Cardiac muscle cell (in vitro differentiated cells and primary cell): Measurements from ENCODE around the gene GPR87. TPM values are rescaled to one million over a fixed set of nuclear protein-coding genes. Genes with fewer than 3 reads are reported as not detected.

ENCODE experiments used
- DNase-seq, 2 donors: peaks; one replicate each; pipeline versions ENCODE4 v3.0.0 to v3.0.0-alpha.2; 2010 to 2017; ENCODE audit warnings: low read depth in 1 of 2, low spot score in 1 of 2
- H3K27ac ChIP-seq: fragments of 200-600 bp; sonication (generic); 2 replicates; pipeline ENCODE4 v1.5.1; 2016
- H3K27me3 ChIP-seq: fragments of 200-600 bp; sonication (generic); 2 replicates; pipeline ENCODE4 v1.6.0; 2016; ENCODE audit warnings: control low read depth
- H3K36me3 ChIP-seq: fragments of 200-600 bp; sonication (generic); 2 replicates; pipeline ENCODE4 v1.5.1; 2016; ENCODE audit warnings: control low read depth
- H3K4me1 ChIP-seq: fragments of 200-600 bp; sonication (generic); 2 replicates; pipeline ENCODE4 v1.8.1; 2017; ENCODE audit warnings: low read depth, mild to moderate bottlenecking, mixed run types
- H3K4me3 ChIP-seq: fragments of 200-600 bp; sonication (generic); 2 replicates; pipeline ENCODE4 v1.5.1; 2016; ENCODE audit warnings: mild to moderate bottlenecking
- H3K9me3 ChIP-seq: fragments of 200-600 bp; sonication (generic); 2 replicates; pipeline ENCODE4 v1.5.1; 2017; ENCODE audit warnings: low read depth, mild to moderate bottlenecking, control low read depth
- polyA plus RNA-seq: library from polyadenylated mRNA; unstranded; fragments of >200 nt; fragmentation: Nextera tagmentation; extraction: Ambion mirVana; gene quantifications from 2 replicates; pipeline ENCODE4 v1.2.1, GENCODE V29; 2016
- total RNA-seq: library from RNA; depleted of rRNA; stranded (reverse); fragments of >200 nt; gene quantifications from 2 replicates; pipeline ENCODE4 v1.2.3, GENCODE V29; 2016
- TF ChIP-seq, protein P1 (sequence below): IDR thresholded peaks from 2 replicates; pipeline ENCODE4 v1.5.1; 2012; ENCODE audit warnings: low read depth, mild to moderate bottlenecking, low read length

Gene GPR87
- total and polyA plus RNA-seq, 2 experiments from 2014 or later = not detected

DNA sequence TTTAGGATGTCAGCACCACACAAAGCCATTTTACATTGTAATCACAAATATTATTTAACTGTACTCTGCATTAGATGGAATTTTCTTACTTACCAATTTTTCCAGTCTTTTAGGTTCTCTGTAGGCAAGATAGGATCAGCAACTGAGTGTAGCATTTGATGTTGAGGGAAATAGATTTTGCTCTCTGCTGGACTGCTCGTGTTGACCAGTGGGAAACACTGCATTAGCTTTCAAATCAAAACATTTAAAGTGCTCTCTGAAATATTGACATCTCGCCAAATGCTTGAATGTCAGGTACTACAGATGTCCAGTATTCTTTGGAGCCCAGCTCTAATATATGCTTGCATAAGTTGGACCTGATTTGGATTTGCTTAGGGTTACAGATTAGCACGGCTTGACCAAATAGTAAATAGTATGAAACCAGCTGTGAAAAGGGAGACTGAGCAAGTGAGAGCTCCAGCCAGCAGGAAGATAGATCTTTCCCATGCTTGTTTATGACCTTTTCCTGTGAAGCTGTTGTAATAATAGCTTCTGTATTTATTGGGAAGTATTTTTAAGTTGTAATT lies 67.8 kb downstream of the GPR87 start:
- H3K27ac ChIP-seq = peak overlapping the region; percentile 21
- TF ChIP-seq, protein P1, sequence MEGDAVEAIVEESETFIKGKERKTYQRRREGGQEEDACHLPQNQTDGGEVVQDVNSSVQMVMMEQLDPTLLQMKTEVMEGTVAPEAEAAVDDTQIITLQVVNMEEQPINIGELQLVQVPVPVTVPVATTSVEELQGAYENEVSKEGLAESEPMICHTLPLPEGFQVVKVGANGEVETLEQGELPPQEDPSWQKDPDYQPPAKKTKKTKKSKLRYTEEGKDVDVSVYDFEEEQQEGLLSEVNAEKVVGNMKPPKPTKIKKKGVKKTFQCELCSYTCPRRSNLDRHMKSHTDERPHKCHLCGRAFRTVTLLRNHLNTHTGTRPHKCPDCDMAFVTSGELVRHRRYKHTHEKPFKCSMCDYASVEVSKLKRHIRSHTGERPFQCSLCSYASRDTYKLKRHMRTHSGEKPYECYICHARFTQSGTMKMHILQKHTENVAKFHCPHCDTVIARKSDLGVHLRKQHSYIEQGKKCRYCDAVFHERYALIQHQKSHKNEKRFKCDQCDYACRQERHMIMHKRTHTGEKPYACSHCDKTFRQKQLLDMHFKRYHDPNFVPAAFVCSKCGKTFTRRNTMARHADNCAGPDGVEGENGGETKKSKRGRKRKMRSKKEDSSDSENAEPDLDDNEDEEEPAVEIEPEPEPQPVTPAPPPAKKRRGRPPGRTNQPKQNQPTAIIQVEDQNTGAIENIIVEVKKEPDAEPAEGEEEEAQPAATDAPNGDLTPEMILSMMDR = no peak

More for the DNA sequence above, 67.8 kb downstream of the GPR87 start:
- no peak overlapping the region for H3K4me3 ChIP-seq
- peak in 1 of 2 donors; percentile 16 for DNase-seq
- peaks cover 20% of the 10 kb centered on the region for H3K4me1 ChIP-seq
- H3K9me3 ChIP-seq = no peaks in the 10 kb centered on the region
- no peaks in the 10 kb centered on the region for H3K36me3 ChIP-seq
- no peaks in the 10 kb centered on the region for H3K27me3 ChIP-seq

Other genes with a start within 250 kb of the GPR87 start
- gene MED12L, start 231.2 kb downstream of the GPR87 start, total RNA-seq = 3.3 and 6.9 TPM in 2 replicates
- gene MED12L, start 231.2 kb downstream of the GPR87 start, polyA plus RNA-seq = 1.9 and 5.6 TPM in 2 replicates
- gene GPR171, start 113.6 kb downstream of the GPR87 start, total RNA-seq = not detected in 2 replicates
- not detected in 2 replicates for gene GPR171, start 113.6 kb downstream of the GPR87 start, polyA plus RNA-seq
- gene P2RY14, start 38.3 kb downstream of the GPR87 start, total RNA-seq = 0.12 and 0.56 TPM in 2 replicates
- gene P2RY14, start 38.3 kb downstream of the GPR87 start, polyA plus RNA-seq = 0.15 and 1.4 TPM in 2 replicates
- gene P2RY13, start 12.7 kb upstream of the GPR87 start, total RNA-seq = not detected in 2 replicates
- gene P2RY13, start 12.7 kb upstream of the GPR87 start, polyA plus RNA-seq = 0.06 and 0.07 TPM in 2 replicates
- not detected in 2 replicates for gene P2RY12, start 67.9 kb upstream of the GPR87 start, total RNA-seq
- gene P2RY12, start 67.9 kb upstream of the GPR87 start, polyA plus RNA-seq = 0.22 TPM in 2 replicates
- gene IGSF10, start 144.2 kb upstream of the GPR87 start, total RNA-seq = 0.18 and 0.33 TPM in 2 replicates
- gene IGSF10, start 144.2 kb upstream of the GPR87 start, polyA plus RNA-seq = 0.17 TPM in 1 of 2 replicates, not detected in the other